GM23248 (cell line): Measurements from ENCODE around the gene CCDC78. TPM values are rescaled to one million over a fixed set of nuclear protein-coding genes. Genes with fewer than 3 reads are reported as not detected.
A peak's percentile ranks its signal among the peaks of the same experiment; 100 is the strongest.

Source experiments
- DNase-seq: peaks from one replicate; pipeline ENCODE4 v3.0.0-alpha.2; 2015
- H2AFZ ChIP-seq: fragments of 200-600 bp; sonication (generic); 2 replicates; pipeline ENCODE4 v1.6.1; 2016; ENCODE audit warnings: antibody characterized with exemption
- H3F3A ChIP-seq: fragments of 200-600 bp; sonication (generic); 2 replicates; pipeline ENCODE4 v1.6.1; 2016; ENCODE audit warnings: mild to moderate bottlenecking, antibody characterized with exemption, mixed run types; ENCODE audit not compliant: insufficient read depth
- H3K27ac ChIP-seq: fragments of 200-600 bp; sonication (generic); 2 replicates; pipeline ENCODE4 v1.5.1; 2016; ENCODE audit warnings: mild to moderate bottlenecking
- H3K27me3 ChIP-seq: fragments of 200-600 bp; sonication (generic); replicated peaks from 2 replicates; pipeline ENCODE4 v1.6.1; 2016; ENCODE audit warnings: mild to moderate bottlenecking; ENCODE audit not compliant: insufficient read depth
- H3K36me3 ChIP-seq: fragments of 200-600 bp; sonication (generic); 2 replicates; pipeline ENCODE4 v1.6.1; 2016; ENCODE audit warnings: low read depth, mild to moderate bottlenecking
- H3K4me1 ChIP-seq: fragments of 200-600 bp; sonication (generic); 2 replicates; pipeline ENCODE4 v1.6.1; 2016; ENCODE audit warnings: mild to moderate bottlenecking; ENCODE audit not compliant: insufficient read depth
- H3K4me2 ChIP-seq: fragments of 200-600 bp; sonication (generic); one replicate; pipeline ENCODE4 v1.6.1; 2016; ENCODE audit warnings: mild to moderate bottlenecking; ENCODE audit not compliant: unreplicated experiment
- H3K4me3 ChIP-seq: fragments of 200-600 bp; sonication (generic); 2 replicates; pipeline ENCODE4 v1.5.1; 2016; ENCODE audit warnings: mild to moderate bottlenecking
- H3K79me2 ChIP-seq: fragments of 200-600 bp; sonication (generic); 2 replicates; pipeline ENCODE4 v1.6.1; 2016; ENCODE audit warnings: mild to moderate bottlenecking; ENCODE audit not compliant: insufficient read depth
- H3K9ac ChIP-seq: fragments of 200-600 bp; sonication (generic); 2 replicates; pipeline ENCODE4 v1.6.1; 2016; ENCODE audit warnings: mild to moderate bottlenecking
- H3K9me2 ChIP-seq: fragments of 200-600 bp; sonication (generic); 2 replicates; pipeline ENCODE4 v1.6.1; 2016; ENCODE audit warnings: mixed run types, mild to moderate bottlenecking, moderate library complexity; ENCODE audit not compliant: insufficient read depth
- H3K9me3 ChIP-seq: fragments of 200-600 bp; sonication (generic); one replicate; pipeline ENCODE4 v1.6.1; 2017; ENCODE audit warnings: low read depth
- H4K20me1 ChIP-seq: fragments of 200-600 bp; sonication (generic); 2 replicates; pipeline ENCODE4 v1.6.0; 2016; ENCODE audit not compliant: insufficient read depth
- EZH2 ChIP-seq: fragments of 200-600 bp; sonication (generic); IDR thresholded peaks from 2 replicates; pipeline ENCODE4 v1.6.1; 2018; ENCODE audit warnings: antibody characterized with exemption, mild to moderate bottlenecking; ENCODE audit not compliant: insufficient read depth, poor library complexity, severe bottlenecking
- EZH2phosphoT487 ChIP-seq: fragments of 200-600 bp; sonication (generic); IDR thresholded peaks from 2 replicates; pipeline ENCODE4 v1.6.1; 2018; ENCODE audit warnings: antibody characterized with exemption, moderate library complexity, mild to moderate bottlenecking, low read depth; ENCODE audit not compliant: insufficient read depth
- WGBS, 2 experiments: methylation state at CpG; one replicate each; pipeline ENCODE4 v1.1.6; 2015 to 2017; ENCODE audit warnings: low lambda C conversion rate in 2 of 2, low coverage in 1 of 2; ENCODE audit errors: missing lambda C conversion rate in 2 of 2; 5-methylcytosine and 5-hydroxymethylcytosine counted together
- in situ Hi-C: fragments of 300-500 bp; cut with MboI; formaldehyde crosslinking; loops from 2 replicates; pipeline ENCODE4 v1.15.0; 2020
- polyA plus RNA-seq: library from polyadenylated mRNA; unstranded; fragments of >200 nt; fragmentation: Nextera tagmentation; extraction: Ambion mirVana; gene quantifications from 2 replicates; pipeline ENCODE4 v1.2.1, GENCODE V29; 2016
- total RNA-seq: library from RNA; depleted of rRNA; stranded (reverse); fragments of >200 nt; shearing (Covaris generic); gene quantifications from 2 replicates; pipeline ENCODE4 v1.2.3, GENCODE V29; 2014

The CCDC78 gene
- total and polyA plus RNA-seq, 2 experiments from 2014 or later, result 0.78 to 9.5 TPM

DNA sequence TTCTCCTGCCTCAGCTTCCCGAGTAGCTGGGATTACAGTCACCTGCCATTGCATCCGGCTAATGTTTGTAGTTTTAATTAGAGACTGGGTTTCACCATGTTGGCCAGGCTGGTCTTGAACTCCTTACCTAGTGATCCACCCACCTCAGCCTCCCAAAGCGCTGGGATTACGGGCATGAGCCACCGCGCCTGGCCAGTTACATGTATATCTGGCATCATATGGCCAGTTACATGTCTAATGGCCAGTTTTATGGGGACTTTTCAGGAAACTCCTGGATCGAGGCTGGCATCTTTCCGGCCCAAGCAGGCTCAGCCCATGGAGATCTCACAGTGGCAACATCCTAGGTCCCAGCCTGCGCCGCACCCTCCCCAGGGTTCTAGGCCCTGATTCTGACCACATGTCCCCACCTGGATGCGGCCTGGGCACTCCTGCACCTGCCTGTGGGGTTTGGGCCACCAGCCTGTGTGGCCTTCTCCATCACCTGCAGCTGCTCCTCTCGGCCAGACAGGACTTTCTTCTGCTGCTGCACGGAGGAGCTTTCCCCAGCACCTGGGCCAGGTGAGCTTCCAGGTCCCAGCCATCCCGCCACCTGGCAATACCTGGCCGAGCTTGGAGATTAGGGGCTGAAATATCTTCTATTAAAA is 15.9 kb upstream of the CCDC78 start:
- no peaks in the 10 kb centered on the region for H3K27me3 ChIP-seq
- no peaks in the 10 kb centered on the region for H3K9me3 ChIP-seq
- no peak for TF ChIP-seq EZH2phosphoT487
- TF ChIP-seq EZH2, result no peak
- no peak overlapping the region for H3K4me3 ChIP-seq
- H3K4me2 ChIP-seq, result no peak overlapping the region
- no peak overlapping the region for H3K27ac ChIP-seq
- H3K4me1 ChIP-seq, result no peaks in the 10 kb centered on the region; the same call in 1 of the 2 replicates
- H4K20me1 ChIP-seq, result no peaks in the 10 kb centered on the region
- DNase-seq, result no peak
- no peaks in the 10 kb centered on the region for H3F3A ChIP-seq
- no peak overlapping the region for H2AFZ ChIP-seq
- H3K79me2 ChIP-seq, result no peaks in the 10 kb centered on the region; the same call in 1 of the 2 replicates
- no peaks in the 10 kb centered on the region for H3K9me2 ChIP-seq
- WGBS, 2 experiments, result 89 to 90% methylated on average over 15 of the region's 15 CpGs
- in situ Hi-C loops, result no loop called here
- no peak overlapping the region for H3K9ac ChIP-seq
- H3K36me3 ChIP-seq, result no peaks in the 10 kb centered on the region

DNA sequence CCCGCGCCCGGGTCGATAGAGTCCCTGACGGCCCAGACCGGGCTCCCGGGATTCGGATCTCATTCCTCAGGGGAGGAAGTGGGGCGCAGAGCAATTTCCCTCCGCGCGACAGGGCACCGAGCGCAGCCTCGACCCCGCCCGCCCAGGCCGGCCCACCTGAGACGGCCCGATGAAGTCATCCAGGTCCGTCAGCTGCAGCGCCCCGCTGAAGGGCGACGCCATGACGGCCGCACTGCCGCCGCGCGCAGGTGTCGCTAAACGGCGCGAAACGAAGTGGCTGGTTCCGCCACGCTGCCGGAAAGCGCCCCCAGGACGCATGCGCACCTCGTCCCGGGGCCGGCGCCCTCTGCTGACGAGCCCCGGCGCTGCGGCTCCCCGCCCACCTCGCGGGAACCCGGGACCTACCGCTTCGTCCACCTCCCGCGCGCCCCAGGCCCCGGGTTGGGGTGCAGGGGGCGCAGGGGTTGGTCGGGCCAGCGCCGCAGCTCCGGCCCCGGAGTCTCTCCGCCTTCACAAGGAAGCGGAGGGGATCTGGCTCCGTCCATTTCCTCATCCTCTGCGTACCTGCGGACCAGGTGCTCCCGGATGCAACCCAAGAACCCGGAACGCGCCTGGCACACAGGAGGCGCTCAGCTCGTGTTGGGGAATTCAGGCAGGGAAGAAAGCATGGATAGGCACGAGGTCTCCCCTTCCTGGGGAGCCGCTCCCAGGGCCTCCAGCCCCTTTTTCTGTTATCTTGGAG is 14.7 kb upstream of the CCDC78 start, which contains the start of gene CIAO3:
Gene CIAO3 (minus strand): TSS at position 234 of the 742 bp plus-strand sequence. CDS start 12 bp downstream, at position 222.
- Histone ChIP-seq H3K9ac (peak within 1 kb of the TSS; percentile 86), H3K4me2 (peak within 1 kb of the TSS; percentile 92), H3K4me3 (peak within 1 kb of the TSS; percentile 89), H2AFZ (peak within 1 kb of the TSS; percentile 97), H3F3A (no peaks in the 10 kb centered on the region), H3K27me3 (no peaks in the 10 kb centered on the region), H3K36me3 (no peaks in the 10 kb centered on the region), H4K20me1 (no peaks in the 10 kb centered on the region), H3K9me2 (no peaks in the 10 kb centered on the region), H3K9me3 (no peaks in the 10 kb centered on the region), H3K79me2 (no peaks in the 10 kb centered on the region; the same call in 1 of the 2 replicates), H3K4me1 (no peaks in the 10 kb centered on the region; the same call in 1 of the 2 replicates), H3K27ac (no peak within 1 kb of the TSS)
- WGBS, 2 experiments, result 3 to 5% methylated on average over 47 to 58 of the region's 79 CpGs
- TF ChIP-seq EZH2phosphoT487, result no peak
- TF ChIP-seq EZH2, result no peak
- in situ Hi-C loops, result no loop called here
- peak; percentile 96 for DNase-seq

DNA sequence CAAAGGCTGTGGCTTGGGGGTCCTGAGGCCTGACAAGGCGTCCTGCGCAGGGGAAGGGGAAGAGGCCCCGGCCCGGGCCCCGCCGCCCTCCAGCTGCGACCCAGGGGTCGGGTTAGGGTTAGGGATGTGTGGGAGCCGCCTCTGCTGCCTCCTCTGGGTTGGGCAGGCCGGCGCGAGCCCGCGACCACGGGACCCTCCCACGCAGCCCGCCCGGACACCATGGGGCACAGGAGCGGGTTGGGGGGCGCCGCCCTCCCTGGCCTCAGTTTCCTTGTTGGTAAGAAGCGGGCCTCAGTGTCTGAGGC is 14.2 kb upstream of the CCDC78 start:
- no peaks in the 10 kb centered on the region for H4K20me1 ChIP-seq
- TF ChIP-seq EZH2 (no peak), EZH2phosphoT487 (no peak)
- H3K9me2 ChIP-seq, result no peaks in the 10 kb centered on the region
- no peaks in the 10 kb centered on the region; the same call in 1 of the 2 replicates for H3K79me2 ChIP-seq
- H3K9ac ChIP-seq, result peak overlapping the region; percentile 86
- H3K4me1 ChIP-seq, result no peaks in the 10 kb centered on the region; the same call in 1 of the 2 replicates
- no peaks in the 10 kb centered on the region for H3K9me3 ChIP-seq
- H2AFZ ChIP-seq, result peak overlapping the region; percentile 97
- no peaks in the 10 kb centered on the region for H3F3A ChIP-seq
- in situ Hi-C loops, result no loop called here
- H3K4me3 ChIP-seq, result peak overlapping the region; percentile 89
- DNase-seq, result peak; percentile 40
- H3K4me2 ChIP-seq, result peak overlapping the region; percentile 92
- 0 to 2% methylated on average over 11 to 21 of the region's 22 CpGs for WGBS, 2 experiments
- no peak overlapping the region for H3K27ac ChIP-seq
- H3K36me3 ChIP-seq, result no peaks in the 10 kb centered on the region
- no peaks in the 10 kb centered on the region for H3K27me3 ChIP-seq

DNA sequence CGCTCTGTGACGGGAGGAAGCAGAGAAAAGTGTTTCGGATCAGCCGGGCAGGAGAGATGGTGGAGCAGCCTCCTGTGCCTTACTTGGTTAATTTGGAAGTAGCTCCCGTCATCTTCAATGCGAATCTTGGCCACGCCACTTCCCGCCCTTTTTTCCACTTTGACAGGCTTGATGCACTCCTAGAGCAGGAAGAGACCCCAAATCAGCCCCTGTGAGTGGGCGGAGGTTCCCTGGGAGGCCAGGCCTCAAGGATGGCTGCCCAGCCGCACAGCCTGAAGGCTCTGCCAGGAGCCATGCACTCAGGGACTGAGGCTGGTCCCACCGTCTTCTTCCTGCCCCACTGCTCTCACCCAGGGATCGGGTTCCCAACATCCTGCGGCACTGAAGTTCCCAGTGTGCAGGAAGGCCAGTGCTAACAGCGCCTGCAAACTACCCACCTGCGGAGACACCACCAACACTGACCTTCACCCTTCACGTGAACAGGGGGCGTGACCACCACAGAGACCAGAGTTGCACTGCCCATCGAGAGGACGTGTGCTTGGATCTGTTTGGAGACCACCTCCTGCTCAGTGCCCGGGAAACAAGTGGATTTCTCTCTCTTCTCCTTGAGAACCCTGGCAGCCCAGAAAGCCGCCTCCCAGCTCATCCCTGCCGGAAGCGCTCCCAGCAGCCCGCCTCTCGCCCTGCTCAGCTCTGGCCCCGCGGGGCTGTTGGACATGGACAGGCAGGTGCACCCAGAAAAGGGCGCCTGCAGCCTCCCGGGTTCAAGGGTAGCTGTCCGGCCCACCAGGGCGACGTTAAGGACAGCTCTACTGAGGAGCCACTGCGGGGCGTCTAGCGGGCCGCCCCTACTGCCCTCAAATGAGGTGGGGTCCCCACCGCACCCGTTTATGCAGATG is 13.6 kb upstream of the CCDC78 start:
- DNase-seq, result no peak
- Histone ChIP-seq H3K4me1 (no peaks in the 10 kb centered on the region; the same call in 1 of the 2 replicates), H3K9ac (peak overlapping the region; percentile 86), H3K27ac (no peak overlapping the region), H2AFZ (peak overlapping the region; percentile 97), H3F3A (no peaks in the 10 kb centered on the region), H3K4me2 (peak overlapping the region; percentile 92), H4K20me1 (no peaks in the 10 kb centered on the region), H3K9me2 (no peaks in the 10 kb centered on the region), H3K27me3 (no peaks in the 10 kb centered on the region), H3K9me3 (no peaks in the 10 kb centered on the region), H3K4me3 (peak overlapping the region; percentile 89), H3K79me2 (no peaks in the 10 kb centered on the region; the same call in 1 of the 2 replicates), H3K36me3 (no peaks in the 10 kb centered on the region)
- TF ChIP-seq EZH2, result no peak
- no peak for TF ChIP-seq EZH2phosphoT487
- in situ Hi-C loops, result no loop called here
- WGBS, 2 experiments, result 43 to 44% methylated on average over 37 to 38 of the region's 38 CpGs
